Transverse colon (tissue), 4 donors: ENCODE results near the gene CERK. TPM values are rescaled to one million over a fixed set of nuclear protein-coding genes. Genes with fewer than 3 reads are reported as not detected.

Experiments used
- DNase-seq: peaks from one replicate; pipeline ENCODE4 v3.0.0-alpha.2; 2019
- H3K27ac ChIP-seq, 4 donors: fragments of 200-600 bp; sonication (generic); 2 replicates each; pipeline ENCODE4 v1.5.1; 2016 to 2018; ENCODE audit warnings: inconsistent platforms in 4 of 4
- H3K27me3 ChIP-seq: fragments of 200-600 bp; sonication (generic); 2 replicates; pipeline ENCODE4 v1.5.1; 2017; ENCODE audit warnings: inconsistent platforms
- H3K36me3 ChIP-seq, 4 donors: fragments of 200-600 bp; sonication (generic); 2 replicates each; pipeline ENCODE4 v1.5.1; 2017 to 2019; ENCODE audit warnings: inconsistent platforms in 4 of 4
- H3K4me1 ChIP-seq, 4 donors: fragments of 200-600 bp; sonication (generic); 2 replicates each; pipeline ENCODE4 v1.5.1; 2017 to 2020; ENCODE audit warnings: inconsistent platforms in 4 of 4
- H3K4me3 ChIP-seq, 4 donors: fragments of 200-600 bp; sonication (generic); 1 replicate in 1 of 4; 2 replicates in 3 of 4; pipeline versions ENCODE4 v1.5.1 to v1.6.1; 2017 to 2019; ENCODE audit warnings: inconsistent platforms in 4 of 4
- H3K9me3 ChIP-seq, 2 donors: fragments of 200-600 bp; sonication (generic); 2 replicates each; pipeline ENCODE4 v1.5.1; 2017 to 2019; ENCODE audit warnings: inconsistent platforms in 2 of 2
- EP300 ChIP-seq: sonication (generic); formaldehyde crosslinking; IDR thresholded peaks from one replicate; pipeline ENCODE4 v1.6.1; 2017; ENCODE audit warnings: antibody characterized with exemption, low read depth
- POLR2A ChIP-seq: fragments of 450-650 bp; IDR thresholded peaks from one replicate; pipeline ENCODE4 v1.6.1; 2016; ENCODE audit warnings: antibody characterized with exemption, mild to moderate bottlenecking, moderate library complexity
- POLR2AphosphoS5 ChIP-seq, 3 donors: sonication (generic); formaldehyde crosslinking; IDR thresholded peaks; one replicate each; pipeline ENCODE4 v1.6.1; 2016; ENCODE audit warnings: antibody characterized with exemption in 3 of 3
- WGBS, 2 donors: methylation state at CpG; one replicate each; pipeline ENCODE4 v1.1.5; 2018; ENCODE audit warnings: low coverage in 1 of 2; 5-methylcytosine and 5-hydroxymethylcytosine counted together
- in situ Hi-C, 4 donors: fragments of 200-750 bp; cut with MboI; loops; one replicate each; pipeline versions ENCODE4 v1.15.0 to v1.15.1; 2017; ENCODE audit warnings: low sequenced_read_pairs in 3 of 4, low pct_ligation_motif_present in 1 of 4, low pct_unique_long_range_greater_than_20kb in 1 of 4
- intact Hi-C: fragments of 100-400 bp; cut with DNase I; formaldehyde crosslinking; loops from one replicate; pipeline ENCODE4 v1.15.1; 2023; ENCODE audit warnings: low total_unique reads
- total RNA-seq, 4 donors: library from RNA; depleted of rRNA; stranded (reverse); fragments of >200 nt; gene quantifications; one replicate each; pipeline ENCODE4 v1.1.0, GENCODE V29; 2016
- TF ChIP-seq, protein P1 (sequence below), 5 experiments: fragments of 200-600 bp in 3 of 5; fragments of 450-650 bp in 2 of 5; sonication (generic) in 3 of 5; IDR thresholded peaks; 1 replicate in 2 of 5; 2 replicates in 3 of 5; pipeline ENCODE4 v1.5.1; 2016 to 2017; ENCODE audit warnings: antibody characterized with exemption in 5 of 5, inconsistent platforms in 3 of 5, mild to moderate bottlenecking in 2 of 5, moderate library complexity in 1 of 5

Gene CERK
- total RNA-seq, 4 donors from 2014 or later, result 13.7 to 72.2 (median 63.5) TPM

DNA sequence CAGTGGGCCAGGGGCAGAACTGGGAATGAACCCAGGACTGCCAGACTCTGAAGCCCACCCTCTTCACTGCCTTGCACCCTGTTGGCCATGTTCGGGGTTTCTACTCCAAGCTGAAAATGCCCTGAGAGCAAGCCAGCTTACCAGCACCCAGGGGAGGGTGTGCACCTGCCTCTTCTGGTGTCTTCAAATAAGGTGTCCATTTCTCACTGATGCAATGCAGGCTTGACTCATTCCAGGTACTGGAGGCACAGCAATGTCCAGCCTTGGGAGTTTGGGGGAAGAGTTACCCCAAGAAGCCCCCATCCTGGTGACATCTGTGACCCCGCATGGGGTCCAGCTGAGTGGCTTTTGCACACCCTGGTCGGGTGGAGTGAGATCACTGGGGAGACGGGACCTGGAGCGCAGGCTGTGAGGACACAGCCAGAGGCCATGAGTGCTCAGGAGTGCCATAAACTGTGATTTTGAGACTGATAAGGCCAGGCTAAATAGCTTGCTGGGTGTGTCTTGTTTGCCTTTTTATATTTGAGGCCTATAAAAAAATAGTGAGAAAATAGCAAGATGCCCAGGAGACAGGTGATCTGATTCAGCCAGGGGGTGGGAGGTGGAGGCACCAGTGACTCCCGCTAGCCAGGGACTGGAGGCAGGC lies 4.6 kb upstream of the CERK start:
- H3K4me3 ChIP-seq, result no peak overlapping the region
- peaks cover 16 to 65% (median 36%) of the 10 kb centered on the region in 4 donors for H3K4me1 ChIP-seq
- TF ChIP-seq EP300 (no peak), POLR2A (no peak), POLR2AphosphoS5 (IDR thresholded peaks at IDR 0.05) (peak in 2 of 3 donors; percentile 23 to 48)
- TF ChIP-seq, protein P1, sequence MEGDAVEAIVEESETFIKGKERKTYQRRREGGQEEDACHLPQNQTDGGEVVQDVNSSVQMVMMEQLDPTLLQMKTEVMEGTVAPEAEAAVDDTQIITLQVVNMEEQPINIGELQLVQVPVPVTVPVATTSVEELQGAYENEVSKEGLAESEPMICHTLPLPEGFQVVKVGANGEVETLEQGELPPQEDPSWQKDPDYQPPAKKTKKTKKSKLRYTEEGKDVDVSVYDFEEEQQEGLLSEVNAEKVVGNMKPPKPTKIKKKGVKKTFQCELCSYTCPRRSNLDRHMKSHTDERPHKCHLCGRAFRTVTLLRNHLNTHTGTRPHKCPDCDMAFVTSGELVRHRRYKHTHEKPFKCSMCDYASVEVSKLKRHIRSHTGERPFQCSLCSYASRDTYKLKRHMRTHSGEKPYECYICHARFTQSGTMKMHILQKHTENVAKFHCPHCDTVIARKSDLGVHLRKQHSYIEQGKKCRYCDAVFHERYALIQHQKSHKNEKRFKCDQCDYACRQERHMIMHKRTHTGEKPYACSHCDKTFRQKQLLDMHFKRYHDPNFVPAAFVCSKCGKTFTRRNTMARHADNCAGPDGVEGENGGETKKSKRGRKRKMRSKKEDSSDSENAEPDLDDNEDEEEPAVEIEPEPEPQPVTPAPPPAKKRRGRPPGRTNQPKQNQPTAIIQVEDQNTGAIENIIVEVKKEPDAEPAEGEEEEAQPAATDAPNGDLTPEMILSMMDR (IDR thresholded peaks at IDR 0.05), result no peak
- peak overlapping the region; percentile 65 to 71 (median 66) for H3K27ac ChIP-seq
- WGBS, 2 donors, result 47 to 83% methylated on average over 2 to 6 of the region's 6 CpGs
- H3K9me3 ChIP-seq, result no peaks in the 10 kb centered on the region
- in situ Hi-C loops, result loop anchor here in 1 of 4 donors (25.0 kb wide), 1 partner anchor 180 kb away; no protein-coding TSS in a partner anchor
- intact Hi-C loops, result no loop called here
- peak; percentile 72 for DNase-seq
- H3K36me3 ChIP-seq, result no peaks in the 10 kb centered on the region
- no peaks in the 10 kb centered on the region for H3K27me3 ChIP-seq

DNA sequence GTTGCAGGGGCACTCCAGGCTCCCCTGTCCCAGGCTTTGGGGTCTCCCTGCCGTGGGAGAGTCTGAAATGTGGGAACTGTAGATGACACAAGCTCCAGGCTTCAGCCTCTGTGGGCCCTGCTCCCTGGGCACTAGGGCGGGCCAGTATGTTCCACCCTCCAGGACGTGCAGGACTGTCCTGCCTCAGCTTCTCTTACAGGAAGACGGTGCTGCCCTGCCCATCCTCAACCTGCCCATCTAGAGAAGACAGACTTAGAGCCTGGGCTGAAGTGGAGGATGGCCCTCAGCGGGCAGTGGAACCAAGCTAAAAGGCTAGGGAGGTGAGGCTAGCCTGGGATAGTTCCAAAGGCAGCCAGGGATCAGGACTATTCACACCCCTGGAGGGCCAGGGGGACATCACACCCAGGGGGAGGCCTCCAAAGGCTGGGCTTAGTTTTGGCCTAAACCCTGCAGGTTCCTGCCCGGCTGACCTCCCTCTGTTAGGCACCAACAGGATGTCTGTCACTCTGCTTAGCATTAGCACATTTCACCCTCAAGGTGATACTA lies 4.0 kb upstream of the CERK start:
- TF ChIP-seq POLR2A, result no peak
- TF ChIP-seq, protein P1 (IDR thresholded peaks at IDR 0.05), result no peak
- no peak for TF ChIP-seq EP300
- TF ChIP-seq POLR2AphosphoS5 (IDR thresholded peaks at IDR 0.05), result no peak
- H3K4me1 ChIP-seq, result peaks cover 16 to 68% (median 39%) of the 10 kb centered on the region in 4 donors
- in situ Hi-C loops, result loop anchor here in 1 of 4 donors (25.0 kb wide), 1 partner anchor 180 kb away; no protein-coding TSS in a partner anchor
- H3K4me3 ChIP-seq, result no peak overlapping the region
- no peaks in the 10 kb centered on the region for H3K9me3 ChIP-seq
- no peak for DNase-seq
- no peaks in the 10 kb centered on the region for H3K27me3 ChIP-seq
- H3K27ac ChIP-seq, result peak overlapping the region; percentile 65 to 71 (median 66)
- intact Hi-C loops, result no loop called here
- no peaks in the 10 kb centered on the region for H3K36me3 ChIP-seq
- 77% methylated on average over 6 of the region's 6 CpGs; no CpG with 5 or more reads in 1 of the 2 donors for WGBS, 2 donors

DNA sequence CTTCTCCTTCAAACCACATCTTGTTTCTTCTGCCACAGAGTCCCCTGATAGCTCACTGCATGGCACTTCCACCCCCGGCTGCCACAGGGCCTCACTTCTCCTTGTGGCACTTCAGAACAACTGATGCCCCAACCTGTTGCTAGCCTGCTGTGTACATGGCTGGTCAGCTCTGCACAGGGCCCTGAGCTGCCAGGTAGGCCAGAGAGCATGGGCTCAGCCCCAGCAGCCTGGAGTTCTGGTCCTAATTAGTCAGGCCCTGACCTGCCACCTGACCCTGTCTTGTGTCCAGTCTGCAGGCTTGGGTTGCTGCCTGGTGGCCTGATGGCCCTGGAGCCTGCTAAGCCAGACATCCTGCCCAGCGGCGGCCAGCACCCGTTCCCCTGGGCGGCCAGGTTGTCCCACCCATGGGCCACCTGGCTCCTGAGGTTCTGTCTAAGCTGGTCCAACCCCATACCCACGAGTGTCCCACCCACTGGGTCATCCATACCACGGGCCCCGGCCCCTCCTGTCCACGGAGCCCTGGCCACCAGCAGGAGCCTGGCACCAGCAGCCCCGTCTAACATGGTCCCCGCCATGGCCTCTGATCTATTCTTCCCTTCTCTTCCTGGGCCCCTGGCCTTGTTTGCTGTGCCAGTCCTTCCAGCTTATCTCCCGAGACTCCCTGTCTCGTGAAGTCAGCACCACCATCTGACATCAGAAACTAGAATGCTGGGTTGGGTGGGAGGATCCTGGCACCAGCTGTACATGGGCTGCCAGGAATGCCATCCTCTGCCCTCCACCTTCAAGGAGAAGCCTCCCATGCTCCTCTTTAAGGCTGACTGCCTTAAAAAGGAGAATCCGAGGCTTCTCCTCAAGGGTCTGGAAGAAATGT lies 3.1 kb upstream of the CERK start:
- no peaks in the 10 kb centered on the region for H3K27me3 ChIP-seq
- peaks cover 22 to 77% (median 48%) of the 10 kb centered on the region in 4 donors for H3K4me1 ChIP-seq
- WGBS, 2 donors, result 83 to 100% methylated on average over 2 to 12 of the region's 14 CpGs
- no peaks in the 10 kb centered on the region for H3K36me3 ChIP-seq
- in situ Hi-C loops, result loop anchor here in 1 of 4 donors (25.0 kb wide), 1 partner anchor 179 kb away; no protein-coding TSS in a partner anchor
- no peaks in the 10 kb centered on the region for H3K9me3 ChIP-seq
- intact Hi-C loops, result no loop called here
- no peak overlapping the region for H3K27ac ChIP-seq
- no peak for TF ChIP-seq POLR2A
- H3K4me3 ChIP-seq, result no peak overlapping the region
- DNase-seq, result no peak

DNA sequence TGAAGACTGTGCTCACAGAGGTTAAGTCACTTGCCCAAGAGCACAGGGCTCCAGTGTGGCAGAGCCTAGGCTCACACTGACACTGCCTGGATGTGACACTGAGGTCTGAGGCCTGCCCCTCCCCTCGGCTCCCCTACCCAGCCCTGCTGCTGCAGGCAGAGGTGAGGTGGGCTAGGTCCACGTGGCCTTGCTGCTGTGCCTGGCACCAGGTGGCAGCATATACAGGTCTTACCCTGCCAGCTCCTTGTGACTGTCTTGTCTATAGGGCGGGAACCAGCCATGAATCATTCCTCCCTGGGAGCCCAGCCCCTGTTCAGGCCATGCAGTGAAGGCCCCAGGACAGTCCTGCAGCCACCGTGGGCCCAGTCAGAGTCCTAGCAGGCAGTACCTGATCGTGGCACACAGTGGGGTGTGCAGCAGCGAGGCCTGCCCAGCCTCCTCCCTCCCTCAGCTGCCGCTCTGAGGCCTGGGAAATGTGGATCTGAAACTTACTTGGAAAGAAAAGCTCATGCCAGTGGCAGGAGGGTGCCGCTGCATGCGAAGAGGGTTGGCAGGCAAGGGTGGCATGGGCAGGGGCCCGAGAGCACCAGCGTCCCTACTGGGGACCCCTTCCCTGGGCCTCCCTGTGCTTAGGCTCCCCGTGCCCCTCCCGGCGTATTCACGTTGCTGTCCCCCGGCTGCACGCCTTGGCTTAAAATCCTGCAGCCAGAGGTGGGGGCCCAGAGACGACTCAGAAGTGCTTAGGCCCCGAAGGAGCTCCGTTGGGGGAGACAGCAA lies 1.2 kb upstream of the CERK start:
- in situ Hi-C loops (loop anchor here in 1 of 4 donors (25.0 kb wide), 1 partner anchor 177 kb away; no protein-coding TSS in a partner anchor), intact Hi-C loops (no loop called here)
- DNase-seq, result peak; percentile 86
- no peaks in the 10 kb centered on the region for H3K9me3 ChIP-seq
- WGBS, 2 donors, result 44% methylated on average over 20 of the region's 20 CpGs; no CpG with 5 or more reads in 1 of the 2 donors
- peak overlapping the region; percentile 92 to 95 (median 94) for H3K27ac ChIP-seq
- H3K4me3 ChIP-seq, result peak overlapping the region; percentile 76 to 88 (median 84)
- TF ChIP-seq, protein P1 (IDR thresholded peaks at IDR 0.05), result peak in 4 of 5 experiments; percentile 12 to 51 (median 27)
- no peak for TF ChIP-seq EP300
- peak; percentile 42 to 67 (median 47) for TF ChIP-seq POLR2AphosphoS5 (IDR thresholded peaks at IDR 0.05)
- peak; percentile 50 for TF ChIP-seq POLR2A
- H3K4me1 ChIP-seq, result peaks cover 33 to 88% (median 60%) of the 10 kb centered on the region in 4 donors
- no peaks in the 10 kb centered on the region for H3K36me3 ChIP-seq
- no peaks in the 10 kb centered on the region for H3K27me3 ChIP-seq
